ENCODE measurements around the gene CCDC141. TPM values are rescaled to one million over a fixed set of nuclear protein-coding genes. Genes with fewer than 3 reads are reported as not detected.

The CCDC141 gene
- total and polyA plus RNA-seq, 2 experiments from 2014 or later: 11.7 to 13.4 TPM

DNA sequence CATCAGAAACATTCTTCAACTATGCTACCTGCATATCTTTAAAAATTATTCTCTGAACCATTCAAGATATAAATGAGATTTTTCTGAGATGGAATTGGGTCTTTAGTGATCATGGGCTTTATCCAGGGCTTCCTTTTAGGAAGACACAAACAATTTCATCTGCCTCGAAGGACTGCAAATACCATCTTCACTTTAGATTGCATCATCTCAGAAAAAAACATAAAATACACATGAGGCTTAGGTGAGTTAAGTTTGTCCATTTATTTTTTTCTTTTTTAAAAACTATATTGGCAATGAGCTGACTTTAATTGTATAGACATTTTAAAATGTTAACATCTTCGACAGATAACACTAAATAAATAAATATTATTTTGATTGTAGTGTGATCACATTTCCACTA lies 262.8 kb downstream of the CCDC141 start (continued):
- TF ChIP-seq, protein P1, sequence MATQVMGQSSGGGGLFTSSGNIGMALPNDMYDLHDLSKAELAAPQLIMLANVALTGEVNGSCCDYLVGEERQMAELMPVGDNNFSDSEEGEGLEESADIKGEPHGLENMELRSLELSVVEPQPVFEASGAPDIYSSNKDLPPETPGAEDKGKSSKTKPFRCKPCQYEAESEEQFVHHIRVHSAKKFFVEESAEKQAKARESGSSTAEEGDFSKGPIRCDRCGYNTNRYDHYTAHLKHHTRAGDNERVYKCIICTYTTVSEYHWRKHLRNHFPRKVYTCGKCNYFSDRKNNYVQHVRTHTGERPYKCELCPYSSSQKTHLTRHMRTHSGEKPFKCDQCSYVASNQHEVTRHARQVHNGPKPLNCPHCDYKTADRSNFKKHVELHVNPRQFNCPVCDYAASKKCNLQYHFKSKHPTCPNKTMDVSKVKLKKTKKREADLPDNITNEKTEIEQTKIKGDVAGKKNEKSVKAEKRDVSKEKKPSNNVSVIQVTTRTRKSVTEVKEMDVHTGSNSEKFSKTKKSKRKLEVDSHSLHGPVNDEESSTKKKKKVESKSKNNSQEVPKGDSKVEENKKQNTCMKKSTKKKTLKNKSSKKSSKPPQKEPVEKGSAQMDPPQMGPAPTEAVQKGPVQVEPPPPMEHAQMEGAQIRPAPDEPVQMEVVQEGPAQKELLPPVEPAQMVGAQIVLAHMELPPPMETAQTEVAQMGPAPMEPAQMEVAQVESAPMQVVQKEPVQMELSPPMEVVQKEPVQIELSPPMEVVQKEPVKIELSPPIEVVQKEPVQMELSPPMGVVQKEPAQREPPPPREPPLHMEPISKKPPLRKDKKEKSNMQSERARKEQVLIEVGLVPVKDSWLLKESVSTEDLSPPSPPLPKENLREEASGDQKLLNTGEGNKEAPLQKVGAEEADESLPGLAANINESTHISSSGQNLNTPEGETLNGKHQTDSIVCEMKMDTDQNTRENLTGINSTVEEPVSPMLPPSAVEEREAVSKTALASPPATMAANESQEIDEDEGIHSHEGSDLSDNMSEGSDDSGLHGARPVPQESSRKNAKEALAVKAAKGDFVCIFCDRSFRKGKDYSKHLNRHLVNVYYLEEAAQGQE (IDR thresholded peaks at IDR 0.05; ENCODE audit: unreplicated experiment): no peak
- TF ChIP-seq CREB1 (CRISPR knock-in tag; IDR thresholded peaks at IDR 0.05; ENCODE audit: low read depth) (no peak), EZH2phosphoT487 (IDR thresholded peaks at IDR 0.05; ENCODE audit: unreplicated experiment) (no peak), EZH2 (IDR thresholded peaks at IDR 0.05; ENCODE audit: low read depth, unreplicated experiment) (no peak)

DNA sequence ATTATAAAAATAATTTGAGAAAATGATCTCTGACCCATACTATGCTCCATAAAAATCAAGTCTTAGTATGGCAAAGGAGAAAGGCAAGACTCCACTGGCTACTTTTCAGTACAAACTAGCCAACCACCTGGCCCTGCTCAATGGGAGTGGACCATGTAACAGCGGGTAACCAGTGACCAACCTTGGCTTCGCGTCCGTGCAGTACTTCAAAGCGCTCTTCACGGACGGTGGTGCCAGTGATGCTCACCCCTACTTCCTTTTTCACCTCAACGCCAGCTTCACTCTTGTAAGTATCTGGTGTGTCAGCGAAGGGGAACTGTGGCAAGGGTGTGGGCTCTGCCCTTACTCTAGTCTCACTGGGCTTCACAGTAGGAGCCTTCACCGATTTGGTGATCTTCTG lies 266.0 kb downstream of the CCDC141 start:
- Histone ChIP-seq H3K9me2 (ENCODE audit: insufficient read depth) (no peaks in the 10 kb centered on the region), H3K27ac (ENCODE audit: low read depth) (no peak overlapping the region), H3K79me2 (replicated peaks; ENCODE audit: insufficient read depth) (no peaks in the 10 kb centered on the region), H3F3A (replicated peaks; ENCODE audit: low read depth) (no peaks in the 10 kb centered on the region), H3K4me1 (ENCODE audit: insufficient read depth) (no peaks in the 10 kb centered on the region), H4K20me1 (replicated peaks; ENCODE audit: insufficient read depth) (no peaks in the 10 kb centered on the region), H3K4me3 (no peak overlapping the region), H3K27me3 (ENCODE audit: insufficient read depth) (no peaks in the 10 kb centered on the region), H2AFZ (no peak overlapping the region), H3K36me3 (ENCODE audit: insufficient read depth) (no peaks in the 10 kb centered on the region), H3K4me2 (no peak overlapping the region)
- H3K27ac Mint-ChIP-seq: no peak overlapping the region
- DNase-seq (ENCODE audit: low spot score) (no peak), ATAC-seq (no peak)
- no peaks in the 10 kb centered on the region for H3K27me3 Mint-ChIP-seq (ENCODE audit: insufficient read depth, low read depth, poor library complexity)
- H3K4me3 Mint-ChIP-seq: no peak overlapping the region
- H3K36me3 Mint-ChIP-seq (ENCODE audit: low read depth): no peaks in the 10 kb centered on the region
- no peaks in the 10 kb centered on the region for H3K4me1 Mint-ChIP-seq
- TF ChIP-seq EZH2phosphoT487 (IDR thresholded peaks at IDR 0.05; ENCODE audit: unreplicated experiment): no peak
- no peak for TF ChIP-seq STAT1 (IDR thresholded peaks at IDR 0.05; ENCODE audit: unreplicated experiment)
- TF ChIP-seq, protein P2, sequence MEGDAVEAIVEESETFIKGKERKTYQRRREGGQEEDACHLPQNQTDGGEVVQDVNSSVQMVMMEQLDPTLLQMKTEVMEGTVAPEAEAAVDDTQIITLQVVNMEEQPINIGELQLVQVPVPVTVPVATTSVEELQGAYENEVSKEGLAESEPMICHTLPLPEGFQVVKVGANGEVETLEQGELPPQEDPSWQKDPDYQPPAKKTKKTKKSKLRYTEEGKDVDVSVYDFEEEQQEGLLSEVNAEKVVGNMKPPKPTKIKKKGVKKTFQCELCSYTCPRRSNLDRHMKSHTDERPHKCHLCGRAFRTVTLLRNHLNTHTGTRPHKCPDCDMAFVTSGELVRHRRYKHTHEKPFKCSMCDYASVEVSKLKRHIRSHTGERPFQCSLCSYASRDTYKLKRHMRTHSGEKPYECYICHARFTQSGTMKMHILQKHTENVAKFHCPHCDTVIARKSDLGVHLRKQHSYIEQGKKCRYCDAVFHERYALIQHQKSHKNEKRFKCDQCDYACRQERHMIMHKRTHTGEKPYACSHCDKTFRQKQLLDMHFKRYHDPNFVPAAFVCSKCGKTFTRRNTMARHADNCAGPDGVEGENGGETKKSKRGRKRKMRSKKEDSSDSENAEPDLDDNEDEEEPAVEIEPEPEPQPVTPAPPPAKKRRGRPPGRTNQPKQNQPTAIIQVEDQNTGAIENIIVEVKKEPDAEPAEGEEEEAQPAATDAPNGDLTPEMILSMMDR (conservative IDR thresholded peaks at IDR 0.05; ENCODE audit: low read depth in 2 of 2): no peak
- no peak for TF ChIP-seq ZNF114 (CRISPR knock-in tag; IDR thresholded peaks at IDR 0.05)
- no peaks in the 10 kb centered on the region for H3K9me3 Mint-ChIP-seq

DNA sequence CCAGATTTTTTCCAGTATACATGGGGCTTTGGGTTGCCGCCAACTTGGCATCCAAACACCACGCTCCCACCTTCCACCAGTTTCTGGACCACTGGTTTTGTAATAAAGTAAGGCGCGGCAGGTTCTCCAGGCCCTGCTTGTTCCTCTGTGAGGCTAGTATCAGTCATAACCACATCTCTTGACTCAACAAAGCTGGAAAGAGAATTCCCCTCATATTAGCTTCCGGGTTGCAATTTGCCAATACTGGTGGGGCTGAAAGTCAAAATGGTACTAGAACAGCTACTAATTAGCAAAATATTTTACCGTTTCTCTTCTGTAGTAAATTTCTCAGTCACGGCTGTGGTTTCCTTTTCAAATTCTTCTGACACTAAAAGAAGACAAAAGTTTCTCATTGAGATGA lies 267.7 kb downstream of the CCDC141 start:
- H3K4me1 Mint-ChIP-seq: no peaks in the 10 kb centered on the region
- H3K27ac ChIP-seq (ENCODE audit: low read depth): no peak overlapping the region
- H3K4me3 Mint-ChIP-seq: no peak overlapping the region
- no peaks in the 10 kb centered on the region for H3K36me3 ChIP-seq (ENCODE audit: insufficient read depth)
- no peak for ATAC-seq
- H3K79me2 ChIP-seq (replicated peaks; ENCODE audit: insufficient read depth): no peaks in the 10 kb centered on the region
- no peaks in the 10 kb centered on the region for H4K20me1 ChIP-seq (replicated peaks; ENCODE audit: insufficient read depth)
- H3K9me2 ChIP-seq (ENCODE audit: insufficient read depth): no peaks in the 10 kb centered on the region
- no peak overlapping the region for H3K4me3 ChIP-seq
- H3K27me3 Mint-ChIP-seq (ENCODE audit: insufficient read depth, low read depth, poor library complexity): no peaks in the 10 kb centered on the region
- H3K4me2 ChIP-seq: no peak overlapping the region
- no peaks in the 10 kb centered on the region for H3K9me3 Mint-ChIP-seq
- no peak for DNase-seq (ENCODE audit: low spot score)
- no peaks in the 10 kb centered on the region for H3F3A ChIP-seq (replicated peaks; ENCODE audit: low read depth)
- H3K36me3 Mint-ChIP-seq (ENCODE audit: low read depth): no peaks in the 10 kb centered on the region
- no peak overlapping the region for H2AFZ ChIP-seq
- no peaks in the 10 kb centered on the region for H3K27me3 ChIP-seq (ENCODE audit: insufficient read depth)
- H3K4me1 ChIP-seq (ENCODE audit: insufficient read depth): no peaks in the 10 kb centered on the region
- H3K27ac Mint-ChIP-seq: no peak overlapping the region
- no peak for TF ChIP-seq JUNB (IDR thresholded peaks at IDR 0.05; ENCODE audit: unreplicated experiment)
- no peak for TF ChIP-seq EZH2 (IDR thresholded peaks at IDR 0.05; ENCODE audit: low read depth, unreplicated experiment)
- no peak for TF ChIP-seq CREB1 (CRISPR knock-in tag; IDR thresholded peaks at IDR 0.05; ENCODE audit: low read depth)
- no peak for TF ChIP-seq NANOG (IDR thresholded peaks at IDR 0.05; ENCODE audit: borderline replicate concordance)

Measured in GM23338 (cell line).